KMS-11 (cell line): ENCODE data around the gene SMC4.

ENCODE experiments used
- H2AFZ ChIP-seq: fragments of 200-600 bp; sonication (generic); 2 replicates; pipeline ENCODE4 v1.6.1; 2016; ENCODE audit warnings: antibody characterized with exemption, mixed run types, low read depth
- H3K27ac ChIP-seq: fragments of 200-600 bp; sonication (generic); 2 replicates; pipeline ENCODE4 v1.6.1; 2016; ENCODE audit warnings: mild to moderate bottlenecking, mixed run types
- H3K27me3 ChIP-seq: fragments of 200-600 bp; sonication (generic); 2 replicates; pipeline ENCODE4 v1.6.1; 2017; ENCODE audit warnings: mild to moderate bottlenecking, low read depth, mixed run types, moderate library complexity; ENCODE audit not compliant: insufficient read depth
- H3K36me3 ChIP-seq: fragments of 200-600 bp; sonication (generic); 2 replicates; pipeline ENCODE4 v1.6.1; 2017; ENCODE audit warnings: mild to moderate bottlenecking, mixed run types; ENCODE audit not compliant: insufficient read depth
- H3K4me1 ChIP-seq: fragments of 200-600 bp; sonication (generic); 2 replicates; pipeline ENCODE4 v1.6.1; 2016; ENCODE audit warnings: mild to moderate bottlenecking, low read depth, mixed run types; ENCODE audit not compliant: poor library complexity, severe bottlenecking
- H3K4me2 ChIP-seq: fragments of 200-600 bp; sonication (generic); 2 replicates; pipeline ENCODE4 v1.7.0; 2016; ENCODE audit warnings: mild to moderate bottlenecking, mixed run types
- H3K4me3 ChIP-seq: fragments of 200-600 bp; sonication (generic); IDR thresholded peaks from 2 replicates; pipeline ENCODE4 v1.6.1; 2017; ENCODE audit warnings: low read depth, low read length, mixed read lengths; ENCODE audit not compliant: insufficient read depth
- H3K79me2 ChIP-seq: fragments of 200-600 bp; sonication (generic); 2 replicates; pipeline ENCODE4 v1.6.1; 2016; ENCODE audit warnings: low read depth, mixed run types; ENCODE audit not compliant: insufficient read depth
- H3K9ac ChIP-seq: fragments of 200-600 bp; sonication (generic); 2 replicates; pipeline ENCODE4 v1.6.1; 2016; ENCODE audit warnings: mild to moderate bottlenecking, mixed run types
- H4K20me1 ChIP-seq: fragments of 200-600 bp; sonication (generic); 2 replicates; pipeline ENCODE4 v1.6.1; 2016; ENCODE audit warnings: mild to moderate bottlenecking, mixed run types; ENCODE audit not compliant: insufficient read depth
- TF ChIP-seq, protein P1 (sequence below): fragments of 200-600 bp; sonication (generic); conservative IDR thresholded peaks from 2 replicates; pipeline ENCODE4 v1.6.1; 2017; ENCODE audit warnings: low read depth, mild to moderate bottlenecking, antibody characterized with exemption, low read length, moderate library complexity, mixed read lengths

The SMC4 gene

DNA sequence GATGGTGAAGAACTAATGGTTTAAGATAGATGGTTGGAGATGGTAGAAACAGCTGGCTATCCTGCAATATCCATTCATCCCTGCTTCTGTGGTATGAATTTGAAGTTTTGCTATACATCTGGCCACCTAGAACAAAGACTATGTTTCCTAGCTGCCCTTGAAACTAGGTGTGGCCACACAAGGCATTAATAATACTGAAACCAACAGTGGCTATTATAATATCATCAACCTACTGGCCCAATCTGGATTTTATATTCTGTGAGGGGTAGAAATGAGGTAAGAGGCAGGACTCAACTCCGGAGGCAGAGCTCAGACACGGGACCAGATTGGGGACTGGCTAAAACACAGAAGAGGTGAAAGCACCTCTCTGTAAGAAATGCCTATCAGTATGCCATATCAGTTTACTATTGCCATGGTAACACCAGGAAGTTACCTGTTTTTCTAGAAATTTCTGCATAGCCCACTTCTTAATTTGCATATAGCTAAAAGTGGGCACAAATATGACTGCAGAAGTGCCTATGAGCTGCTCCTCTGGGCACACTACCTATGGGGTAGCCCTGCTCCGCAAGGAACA, 8.8 kb upstream of the SMC4 start:
- no peaks in the 10 kb centered on the region for H3K27me3 ChIP-seq
- peaks cover 12% of the 10 kb centered on the region; the same call in 1 of the 2 replicates for H3K79me2 ChIP-seq
- H3K4me2 ChIP-seq: peak overlapping the region; percentile 23; the same call in 1 of the 2 replicates
- no peak overlapping the region for H3K4me3 ChIP-seq
- no peak overlapping the region for H3K9ac ChIP-seq
- TF ChIP-seq, protein P1, sequence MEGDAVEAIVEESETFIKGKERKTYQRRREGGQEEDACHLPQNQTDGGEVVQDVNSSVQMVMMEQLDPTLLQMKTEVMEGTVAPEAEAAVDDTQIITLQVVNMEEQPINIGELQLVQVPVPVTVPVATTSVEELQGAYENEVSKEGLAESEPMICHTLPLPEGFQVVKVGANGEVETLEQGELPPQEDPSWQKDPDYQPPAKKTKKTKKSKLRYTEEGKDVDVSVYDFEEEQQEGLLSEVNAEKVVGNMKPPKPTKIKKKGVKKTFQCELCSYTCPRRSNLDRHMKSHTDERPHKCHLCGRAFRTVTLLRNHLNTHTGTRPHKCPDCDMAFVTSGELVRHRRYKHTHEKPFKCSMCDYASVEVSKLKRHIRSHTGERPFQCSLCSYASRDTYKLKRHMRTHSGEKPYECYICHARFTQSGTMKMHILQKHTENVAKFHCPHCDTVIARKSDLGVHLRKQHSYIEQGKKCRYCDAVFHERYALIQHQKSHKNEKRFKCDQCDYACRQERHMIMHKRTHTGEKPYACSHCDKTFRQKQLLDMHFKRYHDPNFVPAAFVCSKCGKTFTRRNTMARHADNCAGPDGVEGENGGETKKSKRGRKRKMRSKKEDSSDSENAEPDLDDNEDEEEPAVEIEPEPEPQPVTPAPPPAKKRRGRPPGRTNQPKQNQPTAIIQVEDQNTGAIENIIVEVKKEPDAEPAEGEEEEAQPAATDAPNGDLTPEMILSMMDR: no peak
- H3K36me3 ChIP-seq: no peaks in the 10 kb centered on the region
- peaks cover 44% of the 10 kb centered on the region for H3K4me1 ChIP-seq
- H2AFZ ChIP-seq: no peak overlapping the region
- H4K20me1 ChIP-seq: no peaks in the 10 kb centered on the region
- peak overlapping the region; percentile 7; the same call in 1 of the 2 replicates for H3K27ac ChIP-seq

DNA sequence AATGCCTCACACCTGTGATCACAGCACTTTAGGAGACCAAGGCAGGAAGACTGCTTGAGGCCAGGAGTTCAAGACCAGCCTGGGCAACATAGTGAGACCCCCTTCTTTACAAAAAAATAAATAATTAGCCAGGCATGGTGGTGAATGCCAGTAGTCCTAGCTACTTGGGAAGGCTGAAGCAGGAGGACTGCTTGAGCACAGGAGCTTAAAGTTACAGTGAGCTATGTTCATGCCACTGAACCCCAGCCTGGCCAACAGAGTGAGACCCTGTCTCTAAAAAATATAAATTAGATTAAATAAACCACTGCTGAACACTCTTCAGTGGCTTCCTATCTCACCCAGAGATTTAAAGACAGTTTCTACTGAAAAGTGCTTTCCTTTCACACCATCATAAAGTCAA, 6.7 kb upstream of the SMC4 start:
- no peaks in the 10 kb centered on the region for H3K27me3 ChIP-seq
- H3K79me2 ChIP-seq: peaks cover 14% of the 10 kb centered on the region

DNA sequence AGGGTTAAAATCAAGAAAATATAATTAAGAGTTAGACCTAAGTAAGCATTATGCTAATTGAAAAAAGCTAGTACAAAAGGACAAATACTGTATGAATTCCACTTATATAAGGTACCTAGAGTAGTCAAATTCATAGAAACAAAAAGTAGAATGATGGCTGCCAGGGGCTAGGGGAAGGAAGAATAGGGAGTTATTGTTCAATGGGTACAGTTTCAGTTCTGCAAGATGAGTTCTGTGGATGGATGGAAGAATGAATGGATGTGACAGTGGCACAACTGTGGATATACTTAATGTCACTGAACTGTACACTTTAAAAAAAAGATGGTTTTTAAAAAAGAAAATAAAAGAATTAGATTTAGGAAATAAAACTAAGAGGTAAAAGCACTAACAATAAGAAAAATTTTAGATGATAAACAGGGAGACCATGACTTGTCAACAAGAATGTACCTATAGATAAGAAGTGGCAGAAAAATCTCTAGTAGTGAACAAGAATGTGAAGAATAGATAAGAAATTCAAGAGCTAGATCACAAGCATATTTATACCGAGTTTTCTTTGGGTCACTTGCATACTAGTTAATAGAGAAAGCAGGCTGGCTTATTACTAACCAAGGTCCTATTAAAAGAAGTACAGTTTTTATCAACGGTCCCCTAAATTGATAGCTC, 6.0 kb upstream of the SMC4 start:
- H2AFZ ChIP-seq: no peak overlapping the region
- no peak overlapping the region for H3K4me3 ChIP-seq
- peaks cover 21% of the 10 kb centered on the region for H3K79me2 ChIP-seq
- no peak overlapping the region for H3K27ac ChIP-seq
- H4K20me1 ChIP-seq: no peaks in the 10 kb centered on the region
- no peak overlapping the region for H3K4me2 ChIP-seq
- H3K27me3 ChIP-seq: no peaks in the 10 kb centered on the region
- peaks cover 62% of the 10 kb centered on the region for H3K4me1 ChIP-seq
- TF ChIP-seq, protein P1: no peak
- no peaks in the 10 kb centered on the region for H3K36me3 ChIP-seq
- H3K9ac ChIP-seq: no peak overlapping the region

More for the DNA sequence above, 6.7 kb upstream of the SMC4 start:
- peaks cover 55% of the 10 kb centered on the region for H3K4me1 ChIP-seq
- no peak overlapping the region for H2AFZ ChIP-seq
- H3K9ac ChIP-seq: no peak overlapping the region
- no peaks in the 10 kb centered on the region for H4K20me1 ChIP-seq
- H3K4me2 ChIP-seq: no peak overlapping the region
- no peak overlapping the region for H3K27ac ChIP-seq
- H3K36me3 ChIP-seq: no peaks in the 10 kb centered on the region
- TF ChIP-seq, protein P1: no peak
- no peak overlapping the region for H3K4me3 ChIP-seq

DNA sequence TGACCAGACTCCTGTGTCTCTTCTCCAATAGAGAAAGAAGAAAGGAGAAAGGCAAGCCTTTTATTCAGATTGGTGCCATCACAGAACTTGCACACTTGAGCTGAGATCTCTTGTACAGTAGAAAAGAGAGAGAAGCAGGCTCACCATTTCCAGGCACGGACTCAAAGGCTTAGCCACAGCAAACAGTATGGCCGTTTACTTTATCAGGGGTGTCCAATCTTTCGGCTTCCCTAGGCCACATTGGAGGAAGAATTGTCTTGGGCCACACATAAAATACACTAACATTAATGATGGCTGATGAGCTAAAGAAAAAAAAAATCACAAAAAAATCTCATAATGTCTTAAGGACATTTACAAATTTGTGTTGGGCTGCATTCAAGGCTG, 5.4 kb upstream of the SMC4 start:
- Histone ChIP-seq H3K4me2 (no peak overlapping the region), H3K27me3 (no peaks in the 10 kb centered on the region), H3K9ac (no peak overlapping the region), H3K4me3 (no peak overlapping the region), H3K36me3 (no peaks in the 10 kb centered on the region), H3K4me1 (peaks cover 62% of the 10 kb centered on the region), H4K20me1 (no peaks in the 10 kb centered on the region), H2AFZ (no peak overlapping the region), H3K27ac (no peak overlapping the region), H3K79me2 (peaks cover 26% of the 10 kb centered on the region)
- TF ChIP-seq, protein P1: no peak
